HG03571 (cell line): ENCODE data around the gene RHOV.
"Not testable (repeated sequence)": the region's sequence is repeated elsewhere in the genome, so short reads cannot be mapped to it uniquely, and the experiment has no call there.

Experiments
- ATAC-seq: cut with Tn5 transposase; IDR thresholded peaks from one replicate; pipeline ENCODE4 v1.9.1; 2021; ENCODE audit not compliant: unreplicated experiment

RHOV gene

DNA sequence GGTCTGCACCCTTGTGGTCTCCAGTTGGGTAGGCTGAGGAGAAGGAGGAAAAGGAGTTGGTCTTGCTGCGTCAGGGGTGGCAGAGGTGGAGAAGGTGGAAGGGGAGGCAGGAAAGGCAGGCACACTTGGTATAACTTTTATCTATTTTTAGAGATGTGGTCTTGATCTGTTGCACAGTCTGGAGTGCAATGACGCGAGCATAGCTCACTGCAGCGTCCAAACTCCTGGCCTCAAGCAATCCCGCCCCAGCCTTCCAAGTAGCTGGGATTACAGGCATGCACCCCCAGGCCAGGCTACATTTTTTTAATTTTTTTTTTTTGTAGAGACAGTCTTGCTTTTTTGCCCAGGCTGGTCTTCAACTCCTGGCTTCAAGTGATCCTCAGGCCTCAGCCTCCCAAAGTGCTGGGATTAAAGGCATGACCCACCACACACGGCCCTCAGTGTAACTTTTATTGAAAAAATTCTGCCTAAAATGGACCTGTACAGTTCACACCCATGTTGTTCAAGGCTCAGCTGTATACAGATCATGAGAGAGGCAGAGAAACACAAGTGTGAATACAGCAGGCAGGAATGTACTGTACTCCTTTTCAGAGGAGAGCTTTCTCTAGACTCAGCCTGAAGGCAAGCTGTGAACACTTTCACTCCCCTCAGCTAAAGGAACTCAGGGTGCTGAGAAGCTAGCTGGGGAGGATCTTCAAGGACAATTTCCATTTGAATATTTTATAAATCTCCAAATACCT, 2.1 kb upstream of the RHOV start:
- no peak for ATAC-seq

DNA sequence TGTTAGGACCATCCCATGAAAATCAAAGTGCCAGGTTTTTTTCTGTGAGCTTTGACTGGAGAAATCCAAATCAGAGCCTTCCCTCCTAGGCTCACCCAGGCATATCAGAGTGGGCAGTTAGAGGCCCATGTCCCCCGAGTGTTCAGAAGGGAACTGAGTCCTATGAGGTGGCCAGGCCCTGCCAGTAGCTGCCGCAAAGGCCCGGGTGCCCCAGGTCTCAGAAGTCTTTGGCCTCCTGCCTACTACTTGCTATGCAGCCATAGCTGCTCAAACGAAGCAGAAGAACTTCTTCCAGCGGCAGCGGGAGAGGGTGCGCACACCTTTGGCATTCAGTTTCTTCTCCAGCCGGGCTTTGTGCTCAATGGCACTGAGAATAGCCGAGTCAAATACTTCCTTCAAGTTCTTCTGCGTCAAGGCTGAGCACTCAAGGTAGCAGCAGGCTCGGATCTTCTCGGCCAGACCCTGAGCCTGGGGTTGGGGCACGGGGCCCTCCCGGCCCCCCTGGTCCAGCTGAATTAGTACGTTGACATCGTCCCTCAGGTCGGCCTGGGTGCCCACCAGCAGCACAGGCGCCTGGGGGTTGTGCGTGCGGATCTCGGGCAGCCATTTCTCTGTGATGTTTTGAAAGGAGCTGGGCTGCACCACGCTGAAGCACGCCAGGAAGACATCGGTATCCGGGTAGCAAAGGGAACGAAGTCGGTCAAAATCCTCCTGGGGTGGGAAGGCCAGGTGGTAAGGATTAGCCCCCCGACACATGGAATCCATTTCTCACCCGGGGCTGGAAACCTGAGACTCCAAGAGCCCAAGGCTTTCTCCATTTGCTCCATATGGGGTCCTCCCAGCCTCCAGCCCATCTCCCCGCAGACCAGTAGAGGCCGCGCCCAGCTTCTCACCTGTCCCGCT, 992 bp downstream of the RHOV start:
- no peak for ATAC-seq

GRCh38 chr15:40871749-40872617, 2.1 kb downstream of the RHOV start:
- no peak for ATAC-seq

DNA sequence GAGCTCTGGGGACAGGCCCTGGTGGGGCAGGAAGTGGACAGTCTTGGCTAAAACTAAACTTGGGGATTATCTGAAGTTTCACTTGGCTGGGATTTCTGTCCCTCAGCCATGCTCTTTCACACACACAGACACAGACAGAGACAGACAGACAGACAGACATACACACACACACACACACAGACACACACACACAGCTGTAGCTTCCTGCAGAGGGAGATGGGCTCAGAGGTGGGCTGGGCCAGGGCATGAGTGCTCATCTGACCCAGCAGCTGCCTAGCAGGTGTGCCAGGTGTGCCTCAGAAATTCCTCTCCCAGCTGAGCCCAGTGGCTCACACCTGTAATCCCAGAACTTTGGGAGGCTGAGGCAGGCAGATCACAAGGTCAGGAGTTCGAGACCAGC, 3.3 kb downstream of the RHOV start:
- no peak for ATAC-seq

DNA sequence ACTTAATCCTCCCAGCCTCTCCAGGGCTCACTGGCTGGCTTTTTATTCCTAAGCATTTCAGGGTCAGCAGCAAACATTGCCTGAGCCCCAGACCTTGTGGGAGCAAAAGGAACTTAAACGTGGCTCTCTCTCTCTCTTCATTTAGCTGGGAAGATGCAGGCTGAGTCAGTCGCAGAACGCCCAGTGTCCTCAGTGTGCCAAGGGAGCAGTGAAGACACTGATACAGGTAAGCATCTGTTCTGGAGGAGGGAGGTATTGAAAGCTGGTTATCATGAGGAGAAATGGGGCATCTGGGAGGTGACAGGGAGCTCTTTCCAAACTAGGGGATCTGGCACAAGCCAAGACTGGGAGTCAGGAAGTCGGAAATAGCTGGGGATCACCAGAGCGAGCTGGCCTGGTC, 4.3 kb downstream of the RHOV start:
- ATAC-seq: no peak

DNA sequence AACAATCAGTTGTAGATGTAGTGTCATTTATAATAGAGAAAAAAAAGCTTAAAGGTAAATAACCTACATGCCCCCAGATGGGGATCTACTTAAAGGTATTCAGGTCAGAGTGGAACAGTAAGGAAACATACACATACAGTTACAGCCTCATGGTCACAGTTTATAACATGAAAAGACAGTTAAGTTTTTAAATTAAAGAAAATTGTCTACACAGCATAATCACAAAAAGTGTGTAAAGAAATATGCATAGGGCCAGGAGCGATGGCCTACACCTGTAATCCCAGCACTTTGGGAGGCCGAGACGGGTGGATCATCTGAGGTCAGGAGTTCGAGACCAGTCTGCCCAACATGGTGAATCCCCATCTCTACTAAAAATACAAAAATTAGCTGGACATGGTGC, 6.8 kb downstream of the RHOV start:
- no peak for ATAC-seq

DNA sequence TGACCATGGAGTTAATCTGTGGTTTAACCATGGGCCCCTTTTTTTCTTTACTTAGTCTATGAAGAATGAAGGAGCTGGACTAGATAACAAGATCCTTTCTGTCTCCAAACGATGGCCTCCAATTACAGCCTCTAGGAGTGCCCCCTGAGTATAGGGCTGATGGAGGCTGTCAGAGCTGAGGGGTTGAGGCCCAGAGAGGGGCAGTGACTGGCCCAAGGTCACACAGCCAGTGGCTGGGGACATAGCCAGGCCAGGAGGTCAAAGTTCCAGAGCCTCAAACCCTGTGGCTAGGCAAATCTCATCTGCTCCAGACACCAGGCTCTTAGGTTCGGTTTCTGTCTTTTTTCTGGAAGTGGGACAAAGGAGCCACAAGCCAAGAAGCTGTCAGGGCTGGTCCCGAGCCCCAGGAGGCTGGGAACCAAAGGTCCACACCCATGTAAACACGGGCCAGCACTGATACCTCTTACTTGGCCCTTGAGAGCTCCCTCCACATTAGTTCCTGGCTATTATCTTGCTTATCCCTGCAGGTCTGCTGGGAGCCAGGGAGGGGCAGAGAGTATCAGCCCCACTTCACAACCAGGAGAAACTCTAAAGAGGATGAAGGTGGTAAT, 10.3 kb downstream of the RHOV start:
- no peak for ATAC-seq

DNA sequence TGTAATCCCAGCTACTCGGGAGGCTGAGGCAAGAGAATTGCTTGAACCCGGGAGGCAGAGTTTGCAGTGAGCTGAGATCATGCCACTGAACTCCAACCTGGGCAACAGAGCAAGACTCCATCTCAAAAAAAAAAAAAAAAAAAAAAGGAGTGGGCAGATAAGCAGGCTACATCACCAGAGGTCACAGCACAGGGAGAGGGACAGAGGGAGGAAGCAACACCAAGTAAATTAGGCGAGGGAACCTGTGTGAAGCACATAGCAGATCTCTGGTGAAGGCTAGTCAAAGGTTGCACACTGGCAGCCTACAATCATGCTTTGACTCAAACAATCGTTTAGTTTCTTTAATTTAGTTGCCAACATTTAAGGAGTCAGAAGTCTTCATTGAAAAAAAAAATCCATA, 12.9 kb downstream of the RHOV start:
- ATAC-seq: not testable (repeated sequence)

- ATAC-seq: no peak
These were observed 14.7 kb downstream of the RHOV start for GRCh38 chr15:40859206-40859851.

DNA sequence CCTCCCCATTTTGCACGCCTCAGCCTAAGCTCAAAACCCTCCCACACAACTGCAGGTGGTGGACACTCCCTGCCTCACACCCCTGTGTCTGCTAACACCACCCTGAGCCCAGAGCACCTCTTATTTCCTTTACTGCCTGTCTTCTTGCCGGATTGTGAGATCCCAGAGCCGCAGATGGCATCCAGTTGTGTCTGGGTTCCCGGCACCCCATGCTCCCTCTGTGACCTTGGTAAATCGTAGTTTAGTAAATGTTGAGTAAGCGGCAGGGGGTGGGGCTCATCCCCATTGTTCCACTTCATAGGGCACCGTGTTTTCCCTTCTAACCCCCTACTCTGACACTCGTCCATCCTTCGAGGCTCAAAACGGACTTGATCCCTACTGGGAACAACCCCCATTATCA, 15.3 kb downstream of the RHOV start:
- ATAC-seq: no peak

DNA sequence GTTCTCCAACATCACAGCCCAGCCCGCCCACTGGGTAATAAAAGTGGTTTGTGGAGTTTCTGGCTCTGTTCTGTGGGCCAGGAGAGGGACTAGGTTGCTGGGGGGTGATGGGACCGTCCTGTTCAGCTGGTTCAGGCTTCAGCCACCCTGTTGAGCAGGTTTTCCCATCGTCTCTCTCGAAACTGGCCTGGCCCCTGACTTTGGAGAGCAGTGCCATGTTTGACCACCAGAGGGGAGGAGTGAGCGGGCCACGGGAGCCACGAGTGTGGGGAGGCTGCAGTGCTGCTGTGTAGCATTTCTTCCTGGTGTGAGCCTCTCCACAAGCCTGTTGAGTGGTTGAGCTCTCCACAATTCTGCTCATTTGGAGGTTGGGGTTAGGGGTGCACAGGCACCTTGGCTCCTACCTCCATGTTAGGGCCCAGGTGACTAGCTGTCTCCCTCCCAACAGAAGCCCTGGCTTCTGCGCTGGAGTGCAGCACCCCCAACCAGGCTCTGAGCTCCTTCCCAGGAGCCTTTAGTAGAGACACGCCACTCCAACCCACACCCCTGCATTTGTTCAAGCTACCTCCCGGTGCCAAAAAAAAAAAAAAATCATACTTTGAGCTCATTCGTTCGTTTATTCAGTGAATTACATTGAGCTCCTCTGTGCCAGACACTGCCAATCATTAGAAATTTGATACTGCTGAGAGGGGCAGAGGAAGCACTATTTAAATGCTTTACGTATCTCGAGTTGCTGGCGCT, 16.3 kb downstream of the RHOV start:
- ATAC-seq: no peak

DNA sequence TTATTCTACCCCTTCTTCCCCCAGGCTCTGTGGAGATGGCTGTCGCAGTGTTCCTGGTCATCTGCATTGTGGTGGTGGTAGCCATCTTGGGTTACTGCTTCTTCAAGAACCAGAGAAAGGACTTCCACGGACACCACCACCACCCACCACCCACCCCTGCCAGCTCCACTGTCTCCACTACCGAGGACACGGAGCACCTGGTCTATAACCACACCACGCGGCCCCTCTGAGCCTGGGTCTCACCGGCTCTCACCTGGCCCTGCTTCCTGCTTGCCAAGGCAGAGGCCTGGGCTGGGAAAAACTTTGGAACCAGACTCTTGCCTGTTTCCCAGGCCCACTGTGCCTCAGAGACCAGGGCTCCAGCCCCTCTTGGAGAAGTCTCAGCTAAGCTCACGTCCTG, 17.3 kb downstream of the RHOV start:
- ATAC-seq: no peak

- no peak for ATAC-seq
These were observed 18.3 kb downstream of the RHOV start for GRCh38 chr15:40855706-40856234.

- ATAC-seq: no peak
These were observed 19.9 kb downstream of the RHOV start for GRCh38 chr15:40854161-40854560.

DNA sequence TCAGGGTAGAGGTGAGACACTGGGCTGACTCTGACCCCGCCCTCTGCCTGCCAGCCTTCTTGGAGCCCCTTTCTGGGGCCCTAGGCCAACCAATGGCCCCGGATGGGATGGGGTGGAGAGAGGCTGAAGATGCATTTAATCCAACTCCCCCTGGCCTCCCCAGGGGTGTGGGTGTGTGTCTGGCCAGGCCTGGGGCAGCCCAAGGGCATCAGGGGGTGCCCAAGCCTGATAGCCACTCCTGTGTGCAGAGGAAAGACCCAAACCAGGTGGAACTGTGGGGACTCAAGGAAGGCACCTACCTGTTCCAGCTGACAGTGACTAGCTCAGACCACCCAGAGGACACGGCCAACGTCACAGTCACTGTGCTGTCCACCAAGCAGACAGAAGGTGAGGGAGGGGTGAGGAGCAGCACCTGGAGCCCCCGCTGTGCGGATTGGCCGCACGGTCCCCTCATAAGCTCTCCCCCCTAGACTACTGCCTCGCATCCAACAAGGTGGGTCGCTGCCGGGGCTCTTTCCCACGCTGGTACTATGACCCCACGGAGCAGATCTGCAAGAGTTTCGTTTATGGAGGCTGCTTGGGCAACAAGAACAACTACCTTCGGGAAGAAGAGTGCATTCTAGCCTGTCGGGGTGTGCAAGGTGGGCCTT, 20.7 kb downstream of the RHOV start:
- no peak for ATAC-seq

GRCh38 chr15:40852529-40852928, 21.5 kb downstream of the RHOV start:
- no peak for ATAC-seq

DNA sequence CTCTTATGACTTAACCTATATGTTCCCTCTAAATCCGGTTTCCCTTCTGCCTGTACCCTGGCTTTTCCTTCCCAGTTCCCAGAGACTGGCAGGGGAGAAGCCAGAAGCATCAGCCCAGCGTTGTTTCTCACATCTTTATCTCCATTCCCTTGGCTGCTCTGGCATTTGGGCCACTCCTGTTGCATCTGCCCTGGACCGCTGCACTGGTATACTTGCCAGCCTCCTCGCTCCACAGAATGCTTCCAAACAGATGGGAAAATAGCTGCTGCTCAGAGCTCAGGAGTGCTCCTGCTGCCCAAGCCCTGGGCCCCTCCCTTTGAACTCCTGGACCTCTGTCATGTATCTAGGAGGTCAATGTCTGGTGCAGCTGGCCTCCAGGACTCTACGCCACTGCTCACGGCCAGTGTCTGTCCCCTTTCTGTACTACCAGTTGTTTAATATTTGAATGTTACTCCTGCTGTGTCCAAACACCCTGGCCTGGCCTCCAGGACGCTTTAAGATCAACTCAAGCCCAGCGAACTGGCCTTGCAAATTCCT, 23.4 kb downstream of the RHOV start:
- ATAC-seq: no peak

DNA sequence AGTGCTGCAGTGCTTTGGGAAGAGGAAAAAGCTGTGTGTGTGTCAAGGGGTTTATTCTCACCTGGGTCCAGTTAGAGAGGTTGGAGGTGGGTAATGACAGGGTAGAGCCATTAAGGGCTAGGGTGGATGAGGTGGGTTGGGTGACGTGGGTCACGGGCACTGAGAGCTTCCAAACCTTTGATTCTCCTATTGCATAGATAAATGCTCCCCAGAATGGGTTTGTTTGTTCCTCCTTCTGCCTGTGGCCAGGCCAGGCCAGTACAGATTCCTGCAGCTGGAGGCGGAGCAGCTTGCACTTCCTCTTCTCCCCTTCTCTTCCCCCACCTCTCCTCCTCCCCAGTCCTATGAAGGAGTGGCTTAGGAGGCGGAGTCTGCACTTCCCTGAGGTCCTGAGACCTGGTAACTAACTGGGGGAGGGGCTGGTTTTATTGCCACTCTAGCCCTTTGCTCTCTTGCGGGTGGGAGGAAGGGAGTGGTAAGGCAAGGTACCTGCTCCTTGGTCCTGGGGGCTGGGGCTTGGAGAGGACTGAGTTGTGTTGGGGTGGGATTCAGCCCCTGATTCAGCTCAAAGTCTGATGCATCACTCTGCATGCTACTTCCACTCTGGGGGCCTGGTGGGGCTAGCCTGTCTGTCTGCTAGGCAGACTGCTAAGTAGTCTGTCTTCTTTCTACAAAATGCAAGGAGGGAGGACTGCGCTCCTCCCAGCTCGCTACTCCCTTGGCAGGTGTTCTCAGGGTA, 26.6 kb downstream of the RHOV start:
- no peak for ATAC-seq
